ENCODE results near the gene ANO4. TPM values are rescaled to one million over a fixed set of nuclear protein-coding genes. Genes with fewer than 3 reads are reported as not detected.
A peak's percentile ranks its signal among the peaks of the same experiment; 100 is the strongest.

The ANO4 gene
- total and polyA plus RNA-seq, 8 donors = 0.37 TPM; not detected in 7

- WGBS, 5 donors = 41 to 61% (median 48%) methylated on average over 1 of the region's 1 CpG
- H3K27me3 ChIP-seq = peaks cover 0 to 15% (median 7%) of the 10 kb centered on the region in 3 donors
- H3K9me3 ChIP-seq = no peaks in the 10 kb centered on the region
- no peaks in the 10 kb centered on the region for H3K36me3 ChIP-seq
- intact Hi-C loops (cut with DNase I; ENCODE audit: low total_unique reads) = no loop called here
- H3K4me1 ChIP-seq = peaks cover 0 to 6% (median 0%) of the 10 kb centered on the region in 4 donors
- DNase-seq = no peak
- no peak overlapping the region for H3K27ac ChIP-seq
- no peak overlapping the region for H3K4me3 ChIP-seq
- no peak for TF ChIP-seq CTCF (IDR thresholded peaks at IDR 0.05)
- TF ChIP-seq POLR2A (IDR thresholded peaks at IDR 0.05) = no peak
- no peak for TF ChIP-seq POLR2AphosphoS5 (IDR thresholded peaks at IDR 0.05)
- no peak for TF ChIP-seq EP300 (IDR thresholded peaks at IDR 0.05)
Measured at GRCh38 chr12:100797246-100797645, 2.7 kb downstream of the ANO4 start.

- no peak for DNase-seq
- no peak overlapping the region for H3K27ac ChIP-seq
- intact Hi-C loops (cut with DNase I; ENCODE audit: low total_unique reads) = no loop called here
- peaks cover 0 to 15% (median 7%) of the 10 kb centered on the region in 3 donors for H3K27me3 ChIP-seq
- peaks cover 0 to 6% (median 0%) of the 10 kb centered on the region in 4 donors for H3K4me1 ChIP-seq
- no peak for TF ChIP-seq POLR2AphosphoS5 (IDR thresholded peaks at IDR 0.05)
- no peak for TF ChIP-seq POLR2A (IDR thresholded peaks at IDR 0.05)
- no peak for TF ChIP-seq EP300 (IDR thresholded peaks at IDR 0.05)
- no peak for TF ChIP-seq CTCF (IDR thresholded peaks at IDR 0.05)
- H3K36me3 ChIP-seq = no peaks in the 10 kb centered on the region
- H3K9me3 ChIP-seq = no peaks in the 10 kb centered on the region
- no peak overlapping the region for H3K4me3 ChIP-seq
Measured at GRCh38 chr12:100797786-100798185, 3.2 kb downstream of the ANO4 start.

GRCh38 chr12:100798286-100799160, 3.9 kb downstream of the ANO4 start:
- peaks cover 0 to 15% (median 7%) of the 10 kb centered on the region in 3 donors for H3K27me3 ChIP-seq
- no peak for TF ChIP-seq EP300 (IDR thresholded peaks at IDR 0.05)
- TF ChIP-seq POLR2A (IDR thresholded peaks at IDR 0.05) = no peak
- TF ChIP-seq POLR2AphosphoS5 (IDR thresholded peaks at IDR 0.05) = no peak
- no peak for TF ChIP-seq CTCF (IDR thresholded peaks at IDR 0.05)
- no peak overlapping the region for H3K4me3 ChIP-seq
- H3K9me3 ChIP-seq = no peaks in the 10 kb centered on the region
- WGBS, 5 donors = 43 to 70% (median 62%) methylated on average over 3 of the region's 3 CpGs
- peak in 1 of 2 donors; percentile 9 for DNase-seq
- H3K4me1 ChIP-seq = peaks cover 0 to 6% (median 0%) of the 10 kb centered on the region in 4 donors
- intact Hi-C loops (cut with DNase I; ENCODE audit: low total_unique reads) = no loop called here
- H3K36me3 ChIP-seq = no peaks in the 10 kb centered on the region
- no peak overlapping the region for H3K27ac ChIP-seq

- Histone ChIP-seq H3K4me1 (peaks cover 0 to 3% (median 0%) of the 10 kb centered on the region in 4 donors), H3K27me3 (peaks cover 0 to 5% (median under 1%) of the 10 kb centered on the region in 3 donors), H3K9me3 (peaks cover 0 to 2% (median 0%) of the 10 kb centered on the region in 4 donors), H3K36me3 (no peaks in the 10 kb centered on the region), H3K27ac (no peak overlapping the region), H3K4me3 (no peak overlapping the region)
- intact Hi-C loops (cut with DNase I; ENCODE audit: low total_unique reads) = no loop called here
- 64 to 76% (median 68%) methylated on average over 2 of the region's 2 CpGs for WGBS, 5 donors
- no peak for DNase-seq
- TF ChIP-seq POLR2AphosphoS5 (IDR thresholded peaks at IDR 0.05) (no peak), EP300 (IDR thresholded peaks at IDR 0.05) (no peak), CTCF (IDR thresholded peaks at IDR 0.05) (no peak), POLR2A (IDR thresholded peaks at IDR 0.05) (no peak)
Measured at GRCh38 chr12:100799770-100800169, 5.2 kb downstream of the ANO4 start.

Data from stomach (tissue), 9 donors.